ENCODE data around the gene TCN1.
"Not testable (repeated sequence)": the region's sequence is repeated elsewhere in the genome, so short reads cannot be mapped to it uniquely, and the experiment has no call there.

Gene TCN1, protein sequence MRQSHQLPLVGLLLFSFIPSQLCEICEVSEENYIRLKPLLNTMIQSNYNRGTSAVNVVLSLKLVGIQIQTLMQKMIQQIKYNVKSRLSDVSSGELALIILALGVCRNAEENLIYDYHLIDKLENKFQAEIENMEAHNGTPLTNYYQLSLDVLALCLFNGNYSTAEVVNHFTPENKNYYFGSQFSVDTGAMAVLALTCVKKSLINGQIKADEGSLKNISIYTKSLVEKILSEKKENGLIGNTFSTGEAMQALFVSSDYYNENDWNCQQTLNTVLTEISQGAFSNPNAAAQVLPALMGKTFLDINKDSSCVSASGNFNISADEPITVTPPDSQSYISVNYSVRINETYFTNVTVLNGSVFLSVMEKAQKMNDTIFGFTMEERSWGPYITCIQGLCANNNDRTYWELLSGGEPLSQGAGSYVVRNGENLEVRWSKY

DNA sequence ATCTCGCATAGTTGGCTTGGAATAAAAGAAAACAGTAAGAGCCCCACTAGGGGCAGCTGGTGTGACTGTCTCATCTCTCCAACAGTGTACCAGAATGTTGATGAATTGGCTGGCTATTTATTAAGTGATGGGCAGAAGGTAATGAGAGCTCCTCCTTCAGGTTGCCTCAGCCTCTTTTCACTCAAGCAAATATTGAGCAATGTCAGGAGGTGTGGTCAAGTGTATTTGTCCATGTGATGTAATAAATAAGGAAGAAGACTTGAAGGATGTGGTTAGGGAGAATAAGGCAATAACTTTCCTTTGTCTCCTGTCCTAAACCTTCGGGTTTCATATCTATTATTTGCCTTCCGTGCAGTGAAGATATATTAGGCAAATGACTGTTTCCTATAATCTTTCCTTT lies at the start of gene TCN1:
Gene TCN1 (minus strand): TSS at position 91 of the 400 bp plus-strand sequence. CDS start 17 bp downstream, at position 74.
- no peak for DNase-seq

DNA sequence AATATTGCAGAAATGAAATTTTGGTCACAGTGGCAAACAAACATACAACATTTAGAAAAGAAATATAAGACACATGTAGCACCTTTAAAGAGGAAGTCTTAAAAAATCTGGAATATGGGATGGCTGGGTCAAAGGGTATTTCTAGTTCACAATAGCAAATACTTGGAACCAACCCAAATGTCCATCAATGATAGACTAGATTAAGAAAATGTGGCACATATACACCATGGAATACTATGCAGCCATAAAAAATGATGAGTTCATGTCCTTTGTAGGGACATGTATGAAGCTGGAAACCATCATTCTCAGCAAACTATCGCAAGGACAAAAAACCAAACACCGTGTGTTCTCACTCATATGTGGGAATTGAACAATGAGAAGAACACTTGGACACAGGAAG lies 37.3 kb upstream of the TCN1 start:
- not testable (repeated sequence) for DNase-seq

DNA sequence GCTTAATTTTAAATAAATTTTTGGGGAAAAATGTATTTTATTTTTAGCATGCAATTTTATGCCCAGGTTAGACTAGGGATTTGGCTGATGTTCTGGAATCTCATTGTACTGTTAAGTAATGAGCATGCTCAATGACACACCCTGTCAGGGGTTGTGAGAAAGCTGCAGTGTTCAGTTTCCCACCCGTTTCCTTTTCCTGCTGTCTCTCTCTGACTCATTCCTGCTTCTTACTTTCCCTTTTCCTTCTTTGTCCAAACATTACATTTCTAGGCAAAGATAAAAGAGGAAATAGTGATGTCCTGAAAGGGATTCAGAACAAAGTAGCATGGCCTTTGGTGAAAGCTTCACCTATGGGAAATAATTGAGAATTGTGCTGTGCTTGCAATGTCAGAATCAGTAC lies 35.0 kb upstream of the TCN1 start:
- peak; percentile 21 to 76 for DNase-seq

DNA sequence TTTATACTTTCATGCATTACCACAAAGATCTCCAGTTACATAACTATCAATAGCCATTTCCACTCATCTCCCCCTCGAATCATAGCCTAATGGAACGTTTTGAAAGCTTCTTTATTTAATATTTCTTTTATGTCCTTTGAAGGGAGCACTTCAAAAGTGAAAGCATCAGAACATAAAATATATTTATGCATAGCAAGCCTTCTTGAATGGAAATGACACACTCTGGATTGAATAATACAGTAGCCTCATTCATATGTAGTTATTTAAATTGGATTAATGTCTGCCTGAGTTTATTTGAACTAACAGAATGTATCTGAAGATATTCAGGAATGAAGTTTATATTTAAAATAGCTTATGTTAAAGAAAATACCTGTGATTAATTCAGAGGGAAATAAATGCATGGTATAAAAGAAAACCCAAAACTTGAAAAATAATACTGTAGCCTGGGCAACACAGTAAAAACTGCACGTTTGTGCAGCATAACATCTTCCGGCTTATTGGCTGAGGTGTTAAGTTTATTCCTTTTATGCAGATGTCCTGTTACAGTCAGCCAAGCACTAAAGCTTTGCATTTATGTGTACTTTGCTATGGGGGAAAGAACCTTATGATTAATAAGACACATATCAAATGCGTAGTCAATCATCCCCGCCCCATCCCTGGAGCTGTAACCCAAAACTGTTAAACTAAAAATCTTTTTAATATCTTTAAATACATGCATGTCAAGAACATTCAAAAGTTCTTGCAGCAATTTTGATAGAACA lies 34.3 kb upstream of the TCN1 start:
- no peak for DNase-seq

DNA sequence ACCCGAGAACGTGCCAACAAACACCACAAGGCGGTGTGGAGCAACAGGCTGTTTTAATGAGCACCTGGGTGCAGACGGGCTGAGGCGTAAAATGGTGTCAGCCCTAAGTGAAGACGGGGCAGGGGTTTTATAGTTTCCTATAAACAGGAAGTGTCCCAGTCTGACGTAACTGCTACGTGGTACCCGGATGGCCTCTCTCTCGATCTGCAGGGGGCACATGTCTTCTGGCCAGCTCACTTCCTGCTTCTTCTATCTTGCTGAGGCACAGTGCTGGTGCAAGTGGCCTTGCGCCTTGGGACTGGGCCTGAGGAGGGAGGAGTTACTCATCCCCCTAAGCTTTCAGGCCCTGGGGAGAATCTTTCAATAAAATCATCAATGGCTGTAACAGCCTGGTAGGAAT lies 33.2 kb upstream of the TCN1 start:
- DNase-seq: peak; percentile 10 to 28

DNA sequence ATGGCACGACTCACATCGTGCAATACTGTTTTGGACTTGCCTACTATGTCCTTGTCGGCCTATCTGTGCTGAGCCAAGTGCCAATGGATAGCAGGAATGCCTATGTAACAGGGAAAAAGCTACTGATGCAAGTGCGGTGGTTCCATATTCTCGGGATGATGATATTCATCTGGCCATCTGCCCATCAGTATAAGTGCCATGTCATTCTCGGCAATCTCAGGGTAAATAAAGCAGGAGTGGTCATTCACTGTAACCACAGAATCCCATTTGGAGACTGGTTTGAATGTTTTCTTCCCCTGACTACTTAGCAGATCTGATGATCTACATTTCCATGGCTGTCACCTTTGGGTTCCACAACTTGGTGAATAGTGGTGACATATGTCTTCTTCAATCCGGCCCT lies 32.4 kb upstream of the TCN1 start:
- no peak for DNase-seq

DNA sequence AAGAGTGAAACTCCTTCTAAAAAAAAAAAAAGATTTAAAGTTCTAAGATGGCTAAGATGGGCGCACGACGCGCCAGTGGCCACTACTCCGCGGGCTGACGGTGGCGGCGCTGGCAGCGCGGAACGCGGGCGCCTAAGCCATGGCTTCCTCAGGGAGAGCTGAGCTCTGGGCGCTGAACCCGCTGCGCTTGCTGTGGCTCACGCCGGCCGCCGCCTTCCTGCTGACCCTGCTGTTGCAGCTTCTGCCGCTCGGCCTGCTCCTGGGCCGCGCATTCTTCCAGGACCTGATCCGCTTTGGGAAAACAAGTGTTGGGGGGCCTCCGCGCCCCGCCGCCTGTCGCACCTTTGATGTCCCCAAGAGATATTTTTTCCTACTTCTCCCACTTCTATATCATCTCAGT lies 31.8 kb upstream of the TCN1 start:
- DNase-seq: no peak

DNA sequence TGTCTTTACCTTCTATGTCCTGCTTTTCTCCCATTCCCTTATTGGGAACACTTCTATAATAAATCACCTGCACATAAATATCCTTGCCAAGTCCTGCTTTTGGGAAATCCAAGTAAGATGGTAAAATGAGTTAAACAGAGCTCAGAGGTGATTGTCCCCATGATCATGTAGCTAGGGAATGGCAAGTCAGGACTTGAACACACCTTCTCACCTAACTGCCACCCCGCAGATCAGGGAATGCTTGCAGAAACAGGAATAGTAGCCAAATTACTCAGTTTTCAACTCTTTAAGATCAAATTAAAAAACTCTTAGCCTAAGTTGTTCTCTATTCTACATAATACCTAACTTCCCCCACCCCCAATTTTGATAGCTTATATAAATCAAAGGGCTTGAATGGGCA lies 28.3 kb upstream of the TCN1 start:
- no peak for DNase-seq

DNA sequence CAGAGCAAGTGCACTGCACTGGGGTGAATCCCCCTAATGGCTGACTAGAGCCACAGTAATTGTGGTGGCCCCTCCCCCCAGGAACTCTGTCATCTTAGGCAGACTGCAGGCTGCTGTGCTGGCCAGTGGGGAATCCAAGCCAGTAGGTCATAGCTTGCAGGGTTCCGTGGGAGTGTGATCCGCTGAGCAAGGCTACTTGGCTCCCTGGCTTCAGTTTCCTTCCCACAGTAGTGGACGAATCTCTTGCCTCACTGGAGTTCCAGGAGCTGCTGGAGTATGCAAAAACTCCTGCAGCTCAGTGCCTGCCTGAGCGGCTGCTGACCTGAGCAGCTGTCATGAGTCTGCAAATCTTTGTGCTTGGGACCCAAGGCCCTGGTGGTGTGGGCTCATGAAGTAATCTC lies 25.5 kb upstream of the TCN1 start:
- no peak for DNase-seq

DNA sequence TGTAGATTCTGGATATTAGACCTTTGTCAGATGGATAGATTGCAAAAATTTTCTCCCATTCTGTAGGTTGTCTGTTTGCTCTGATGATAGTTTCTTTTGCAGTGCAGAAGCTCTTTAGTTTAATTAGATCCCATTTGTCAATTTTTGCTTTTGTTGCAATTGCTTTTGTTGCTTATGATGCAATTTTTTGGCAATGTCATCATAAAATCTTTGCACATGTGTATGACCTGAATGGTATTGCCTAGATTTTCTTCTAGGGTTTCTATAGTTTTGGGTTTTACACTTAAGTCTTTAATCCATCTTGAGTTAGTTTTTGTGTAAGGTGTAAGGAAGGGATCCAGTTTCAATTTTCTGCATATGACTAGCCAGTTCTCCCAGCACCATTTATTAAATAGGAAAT lies 20.9 kb upstream of the TCN1 start:
- not testable (repeated sequence) for DNase-seq

DNA sequence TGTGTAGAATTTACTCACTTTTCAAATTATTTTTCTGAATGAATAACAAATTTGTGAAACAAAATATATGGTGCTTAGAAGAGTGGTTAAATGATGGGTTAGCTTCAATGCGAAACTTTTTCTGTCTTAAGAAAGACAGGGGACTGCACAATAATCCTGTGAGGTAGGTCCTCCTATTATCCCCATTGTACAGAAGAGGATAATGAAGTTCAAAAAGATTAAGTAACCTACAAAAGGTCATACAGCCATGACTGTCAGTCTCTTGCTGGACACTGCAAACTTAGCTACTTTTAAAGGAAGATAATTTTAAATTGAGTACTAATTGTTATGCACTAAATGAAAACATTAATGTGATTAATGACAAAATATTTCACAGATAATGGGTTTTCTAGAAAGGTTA lies 17.3 kb upstream of the TCN1 start:
- no peak for DNase-seq

DNA sequence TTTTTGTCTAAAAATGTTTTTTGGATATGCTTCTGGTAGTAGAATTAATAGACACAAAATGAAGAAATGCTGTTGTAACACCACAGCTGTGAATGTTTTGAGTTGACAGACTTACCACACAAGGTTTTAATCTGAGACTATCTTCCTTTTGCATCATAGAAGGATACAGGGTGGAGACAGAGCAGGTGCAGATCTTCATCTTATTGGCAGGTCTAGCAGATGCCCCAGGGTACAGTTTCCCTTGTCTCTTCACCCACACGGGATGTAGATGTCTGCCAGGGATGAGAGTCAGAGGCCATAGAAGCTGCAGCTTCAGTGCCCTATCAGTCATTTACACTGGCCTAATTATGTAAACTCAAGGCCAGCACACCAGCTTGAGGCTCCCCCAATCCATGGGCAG lies 13.3 kb upstream of the TCN1 start:
- DNase-seq: no peak

DNA sequence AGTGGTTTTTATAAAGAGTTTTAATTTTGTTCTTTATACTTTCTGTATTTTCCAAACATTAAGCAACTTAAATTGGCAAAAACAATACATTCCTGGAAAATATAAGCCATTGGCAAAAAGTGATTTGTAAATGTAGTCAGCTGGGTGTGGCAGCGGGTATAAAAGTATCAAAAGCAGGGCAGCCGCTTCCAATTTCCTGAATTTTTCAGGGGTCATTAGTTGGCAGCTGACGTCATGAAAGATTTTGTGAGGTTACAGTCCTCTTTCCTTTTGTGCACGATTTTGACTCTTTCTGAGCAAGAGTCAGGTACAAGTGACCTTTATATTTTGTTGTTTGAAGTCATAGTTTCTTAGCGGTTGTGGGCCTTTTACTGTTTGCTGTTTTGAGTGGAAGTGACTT lies 12.3 kb upstream of the TCN1 start, which contains the start of gene OOSP3:
Gene OOSP3 (plus strand): TSS at position 208 of the 400 bp plus-strand sequence. CDS start 27 bp downstream, at position 235.
- DNase-seq: no peak

DNA sequence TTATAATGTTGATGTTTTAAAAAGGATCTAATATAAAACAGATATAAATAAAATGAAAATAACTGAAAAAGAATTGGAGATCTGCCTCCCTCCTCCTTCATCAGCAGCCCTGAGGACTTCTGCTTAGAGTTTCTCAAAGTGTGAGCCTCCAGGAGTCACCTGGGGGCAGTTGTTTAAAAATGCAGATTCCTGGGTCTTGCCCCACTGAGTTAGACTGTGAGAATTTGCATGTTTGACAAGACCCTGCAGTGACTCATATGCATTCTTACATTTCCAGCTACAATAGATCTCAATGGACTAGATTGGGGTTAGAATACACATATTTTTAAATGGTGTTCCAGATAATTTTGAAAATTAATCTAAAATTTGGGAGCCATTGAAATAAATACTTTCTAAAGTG lies 11.5 kb upstream of the TCN1 start:
- no peak for DNase-seq

DNA sequence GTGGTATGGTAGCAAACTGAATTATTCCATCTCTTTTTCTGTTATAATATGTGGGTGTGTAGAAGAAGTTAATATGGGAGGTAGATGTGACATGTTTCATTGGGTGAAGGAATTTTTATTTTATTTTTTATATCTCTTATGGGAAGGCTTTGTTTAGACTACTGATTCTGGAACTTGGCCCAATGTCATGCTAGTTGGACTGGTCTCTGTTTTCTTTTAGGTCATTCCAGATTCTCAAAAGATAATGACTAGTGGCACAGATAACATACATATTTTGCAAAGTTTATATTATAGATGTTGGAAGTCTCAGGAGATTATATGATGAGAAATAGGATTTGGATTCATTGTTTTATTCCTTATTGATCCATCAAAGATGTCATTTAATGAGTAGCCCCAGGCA lies 11.0 kb upstream of the TCN1 start:
- DNase-seq: no peak

DNA sequence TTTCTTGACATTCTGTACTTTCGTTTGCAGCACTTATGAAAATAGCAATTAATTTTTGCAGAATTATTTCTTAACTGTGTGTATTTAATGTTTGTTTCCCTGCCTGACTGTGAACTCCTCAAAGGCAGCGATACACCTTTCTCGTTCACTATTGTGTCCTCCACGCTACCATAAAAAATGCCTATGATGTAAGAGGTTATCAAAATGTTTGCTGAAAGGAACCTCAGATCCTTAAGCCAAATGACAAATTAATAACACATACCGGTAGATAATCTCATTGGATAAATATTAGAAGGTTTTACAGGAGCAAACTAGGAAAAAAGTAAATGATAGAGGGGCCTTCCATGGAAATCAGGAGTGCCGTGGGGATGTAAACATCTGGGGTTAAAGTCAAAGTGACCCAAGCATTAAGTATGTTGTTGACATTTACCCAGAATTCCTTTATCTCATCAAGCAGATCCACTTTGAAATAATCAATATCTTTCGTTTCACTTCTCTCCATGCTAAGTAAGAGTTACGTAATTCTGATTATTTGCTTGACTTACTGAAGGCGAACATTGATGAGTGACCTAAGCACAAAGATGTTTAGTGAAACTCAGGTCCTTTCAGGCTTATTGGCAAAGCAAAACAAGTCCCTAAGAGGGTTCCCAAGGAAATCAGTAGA lies 9.7 kb upstream of the TCN1 start:
- no peak for DNase-seq

DNA sequence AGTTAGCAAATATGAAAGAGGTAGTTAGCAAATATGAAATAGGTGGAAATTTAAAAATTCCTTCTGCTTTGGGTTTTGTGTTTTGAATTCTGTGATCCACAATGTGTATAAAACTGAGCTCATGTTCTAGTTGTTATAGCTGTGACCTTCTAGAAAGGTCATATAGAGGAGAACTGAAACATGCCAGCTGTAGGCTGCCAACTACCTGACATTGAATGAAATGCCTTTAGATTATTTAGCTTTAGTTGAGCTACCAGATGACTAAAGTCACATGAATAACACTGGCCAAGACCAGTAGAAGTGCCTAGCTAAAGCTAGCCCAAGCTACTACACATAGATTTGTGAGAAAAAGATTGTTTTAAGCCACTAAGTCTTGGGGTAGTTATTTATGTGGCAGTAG lies 5.8 kb upstream of the TCN1 start:
- no peak for DNase-seq

DNA sequence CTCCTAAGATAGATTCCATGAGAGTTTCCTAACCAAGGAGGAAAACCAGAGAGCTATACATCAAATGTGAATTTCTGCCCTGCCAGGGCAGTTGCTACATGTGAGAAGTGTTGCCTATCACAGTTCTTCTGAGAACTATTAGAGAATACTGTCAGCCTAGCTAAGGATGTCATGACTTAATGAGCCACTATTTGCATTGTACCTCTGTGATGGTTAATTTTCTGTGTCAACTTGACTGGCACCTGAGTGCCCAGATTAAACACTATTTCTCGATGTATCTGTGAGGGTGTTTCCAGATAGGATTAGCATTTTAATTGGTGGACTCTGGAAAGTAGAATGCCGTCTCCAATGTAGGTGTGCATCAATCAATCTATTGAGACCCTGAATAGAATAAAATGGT lies 1.7 kb upstream of the TCN1 start:
- no peak for DNase-seq

DNA sequence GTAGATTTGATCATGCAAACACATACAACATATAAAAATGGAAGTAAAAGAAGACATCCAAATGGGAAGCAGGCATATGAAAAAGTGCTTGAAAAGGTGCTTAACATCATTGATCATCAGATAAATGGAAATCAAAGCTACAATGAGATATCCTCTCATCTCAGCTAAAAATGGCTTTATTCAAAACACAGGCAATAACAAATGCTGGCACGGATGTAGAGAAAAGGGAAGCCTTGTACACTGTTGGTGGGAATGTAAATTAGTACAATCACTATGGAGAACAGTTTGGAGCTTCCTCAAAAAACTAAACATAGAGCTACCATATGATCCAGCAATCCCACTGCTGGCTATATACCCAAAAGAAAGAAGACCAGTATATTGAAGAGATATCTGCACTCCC lies 549 bp upstream of the TCN1 start:
- DNase-seq: no peak

DNA sequence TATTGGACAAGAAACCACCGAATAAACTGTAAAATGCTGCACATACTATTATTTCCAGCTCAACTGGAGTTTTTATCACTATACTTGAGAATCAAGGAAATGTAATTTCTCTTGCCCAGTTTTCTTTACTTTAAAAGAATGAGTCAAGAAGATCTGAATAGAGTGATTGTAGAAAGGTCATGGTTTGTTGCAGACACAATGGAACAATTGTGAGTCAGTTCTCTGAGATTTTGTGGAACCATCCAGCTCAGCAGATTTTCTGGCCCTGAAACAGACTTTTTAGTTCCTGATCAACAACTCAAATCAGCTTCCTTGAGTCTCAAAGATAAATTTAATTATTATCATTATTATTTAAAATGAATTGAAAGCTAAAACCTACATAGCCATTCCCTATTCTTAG lies 1.3 kb downstream of the TCN1 start:
- no peak for DNase-seq

DNA sequence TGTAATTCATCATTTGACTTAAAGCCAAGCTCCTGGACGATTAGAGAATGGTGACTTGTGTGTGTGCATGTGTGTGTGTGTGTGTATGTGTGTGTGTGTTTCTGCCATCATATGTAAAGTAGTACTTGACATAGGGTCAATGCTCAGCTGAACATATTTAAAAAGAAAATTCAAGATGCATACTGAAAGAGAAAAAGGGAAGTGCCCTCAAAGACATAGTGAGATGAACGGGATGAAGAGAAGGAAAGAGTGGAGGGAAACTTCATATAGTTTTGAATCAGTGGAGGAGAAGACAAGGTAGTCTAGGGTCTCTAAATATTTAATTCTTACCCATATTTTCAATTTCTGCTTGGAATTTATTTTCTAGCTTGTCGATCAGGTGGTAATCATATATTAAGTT lies 4.0 kb downstream of the TCN1 start:
- DNase-seq: no peak

DNA sequence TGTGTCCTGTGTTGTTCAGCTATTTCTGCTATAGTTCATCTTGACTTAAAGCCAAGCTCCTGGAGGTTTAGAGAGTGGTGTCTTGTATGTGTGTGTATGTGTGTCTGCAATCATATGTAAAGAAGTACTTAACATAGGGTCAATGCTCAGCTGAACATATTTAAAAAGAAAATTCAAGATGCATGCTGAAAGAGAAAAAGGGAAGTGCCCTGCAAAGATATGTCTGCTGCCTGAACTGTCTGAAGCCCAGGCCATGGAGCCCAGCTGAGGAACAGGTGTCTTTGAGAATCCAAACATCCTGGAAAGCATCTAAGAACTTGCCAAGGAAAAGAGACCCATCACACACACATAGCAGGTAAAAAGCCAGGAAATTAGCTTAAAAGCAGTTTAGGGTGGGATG lies 6.6 kb downstream of the TCN1 start:
- no peak for DNase-seq

Measured in SW 1271 (cell line).